Esophagus (tissue), 2 donors: ENCODE measurements around the gene FAM149A. TPM values are rescaled to one million over a fixed set of nuclear protein-coding genes. Genes with fewer than 3 reads are reported as not detected.
A peak's percentile ranks its signal among the peaks of the same experiment; 100 is the strongest.

ENCODE experiments used
- H3K27ac ChIP-seq, 2 donors: one replicate each; pipeline ENCODE4 v1.5.1; 2013; ENCODE audit warnings: low read depth in 2 of 2, mild to moderate bottlenecking in 2 of 2, inconsistent platforms in 1 of 2, low read length in 1 of 2, moderate library complexity in 1 of 2
- H3K27me3 ChIP-seq, 2 donors: one replicate each; pipeline ENCODE4 v1.6.1; 2013; ENCODE audit warnings: low read length in 2 of 2, control low read depth in 1 of 2, mild to moderate bottlenecking in 1 of 2; ENCODE audit not compliant: insufficient read depth in 2 of 2, control insufficient read depth in 1 of 2
- H3K36me3 ChIP-seq, 2 donors: one replicate each; pipeline ENCODE4 v1.6.1; 2013; ENCODE audit warnings: low read length in 1 of 2; ENCODE audit not compliant: control insufficient read depth in 2 of 2, insufficient read depth in 2 of 2
- H3K4me1 ChIP-seq, 2 donors: one replicate each; pipeline ENCODE4 v1.6.1; 2013; ENCODE audit warnings: low read length in 1 of 2; ENCODE audit not compliant: control insufficient read depth in 2 of 2, insufficient read depth in 2 of 2
- H3K4me3 ChIP-seq, 2 donors: one replicate each; pipeline ENCODE4 v1.5.1; 2013; ENCODE audit warnings: low read length in 2 of 2, mild to moderate bottlenecking in 2 of 2, low read depth in 1 of 2, moderate library complexity in 1 of 2
- H3K9me3 ChIP-seq, 2 donors: one replicate each; pipeline ENCODE4 v1.6.1; 2013; ENCODE audit warnings: mild to moderate bottlenecking in 2 of 2, low read depth in 1 of 2, low read length in 1 of 2, moderate library complexity in 1 of 2; ENCODE audit not compliant: control insufficient read depth in 2 of 2, insufficient read depth in 1 of 2
- WGBS, 2 donors: extraction: QIAGEN DNeasy Blood & Tissue Kit; methylation state at CpG; one replicate each; pipeline ENCODE4 v1.1.7; 2013; 5-methylcytosine and 5-hydroxymethylcytosine counted together
- polyA plus RNA-seq, 2 donors: library from polyadenylated mRNA; stranded (reverse); fragments of 200-250 nt; gene quantifications; one replicate each; pipeline ENCODE4 v1.2.3, GENCODE V29; 2013
- donor health status: healthy with polysubstance abuse.
- donor health status: Bipolar disorder and iron deficiency.

The FAM149A gene
- polyA plus RNA-seq, 2 donors, result 3.2 to 6.7 TPM

DNA sequence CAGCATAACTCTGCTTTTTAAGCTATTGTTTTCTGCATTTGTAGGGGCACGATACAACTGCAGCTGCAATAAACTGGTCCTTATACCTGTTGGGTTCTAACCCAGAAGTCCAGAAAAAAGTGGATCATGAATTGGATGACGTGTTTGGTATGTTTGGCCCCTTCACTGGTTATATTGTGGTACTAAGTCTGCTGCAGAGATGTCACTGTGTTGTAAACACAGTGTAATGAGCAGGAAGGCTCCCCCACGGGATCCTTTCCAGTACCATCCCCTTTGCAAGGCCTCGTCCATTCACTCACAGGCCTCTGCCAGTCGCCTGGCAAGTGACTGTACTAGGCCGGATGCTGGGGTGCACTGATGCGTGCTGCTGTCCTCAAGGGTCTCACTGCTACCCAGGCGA is 100.7 kb downstream of the FAM149A start:
- no peaks in the 10 kb centered on the region for H3K27me3 ChIP-seq
- H3K36me3 ChIP-seq, result peaks cover 0 to 4% of the 10 kb centered on the region in 2 donors
- H3K9me3 ChIP-seq, result no peaks in the 10 kb centered on the region
- peaks cover 2 to 3% of the 10 kb centered on the region in 2 donors for H3K4me1 ChIP-seq
- no peak overlapping the region for H3K27ac ChIP-seq
- WGBS, 2 donors, result 77 to 78% methylated on average over 8 of the region's 8 CpGs
- H3K4me3 ChIP-seq, result peak overlapping the region in 1 of 2 donors; percentile 39

DNA sequence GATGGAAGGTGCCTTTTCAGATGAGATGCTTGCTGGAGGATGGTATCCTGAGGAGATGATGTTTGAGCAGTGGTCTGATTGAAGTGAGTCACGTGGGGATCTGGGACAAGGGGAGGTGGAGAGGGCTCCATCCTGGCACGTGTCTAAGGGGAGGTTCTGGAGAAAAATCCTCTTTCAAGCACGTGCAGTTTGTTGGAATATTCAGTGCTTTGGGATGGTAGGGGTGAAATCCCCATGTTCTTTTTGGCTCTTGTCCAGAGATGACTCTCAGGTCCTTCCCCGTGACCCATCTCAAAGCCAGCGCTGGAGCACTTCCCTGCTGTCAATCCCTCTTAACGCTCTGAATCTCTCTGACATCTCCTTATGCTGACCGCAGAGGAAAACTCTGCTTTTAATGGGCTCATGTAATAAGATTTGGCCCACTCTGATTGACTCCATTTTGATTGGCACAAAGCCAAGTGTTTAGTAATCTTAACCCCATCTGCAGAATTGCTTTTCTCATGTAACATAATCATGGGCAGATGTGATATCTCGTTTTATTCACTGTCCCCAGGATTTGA is 112.0 kb downstream of the FAM149A start:
- 56 to 66% methylated on average over 8 of the region's 8 CpGs for WGBS, 2 donors

DNA sequence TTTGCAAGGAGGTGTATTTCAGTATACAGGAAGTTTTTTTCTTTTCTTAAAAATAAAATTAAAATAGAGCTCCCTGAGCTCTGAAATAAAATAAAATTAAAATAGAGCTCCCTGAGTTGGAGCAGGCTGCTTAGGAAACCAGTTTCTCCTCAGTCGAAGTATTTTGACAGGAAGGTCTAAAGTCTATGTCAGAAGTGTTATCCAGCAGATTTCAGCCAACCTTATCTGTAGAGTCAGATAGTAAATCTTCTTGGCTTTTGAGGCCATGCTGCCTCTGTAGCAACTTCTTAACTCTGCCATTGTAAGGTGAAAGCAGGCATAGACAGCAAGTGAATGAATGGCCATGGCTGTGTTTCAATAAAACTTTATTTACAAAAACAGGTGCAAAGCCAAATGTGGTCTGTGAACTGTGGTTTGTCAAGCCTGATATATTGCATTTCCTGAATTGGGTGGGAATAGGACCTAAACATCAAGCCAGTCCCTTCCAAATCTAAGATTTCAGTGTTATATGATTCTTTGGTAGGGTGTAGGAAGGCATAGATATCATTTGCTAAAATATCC is 113.3 kb downstream of the FAM149A start:
- no peaks in the 10 kb centered on the region for H3K9me3 ChIP-seq
- H3K36me3 ChIP-seq, result no peaks in the 10 kb centered on the region
- no peaks in the 10 kb centered on the region for H3K4me1 ChIP-seq
- 56 to 66% methylated on average over 1 of the region's 1 CpG for WGBS, 2 donors
- no peak overlapping the region for H3K27ac ChIP-seq
- H3K27me3 ChIP-seq, result no peaks in the 10 kb centered on the region
- H3K4me3 ChIP-seq, result no peak overlapping the region

More for the DNA sequence above, 112.0 kb downstream of the FAM149A start:
- Histone ChIP-seq H3K36me3 (no peaks in the 10 kb centered on the region), H3K9me3 (no peaks in the 10 kb centered on the region), H3K27me3 (no peaks in the 10 kb centered on the region), H3K27ac (no peak overlapping the region), H3K4me3 (no peak overlapping the region), H3K4me1 (no peaks in the 10 kb centered on the region)

DNA sequence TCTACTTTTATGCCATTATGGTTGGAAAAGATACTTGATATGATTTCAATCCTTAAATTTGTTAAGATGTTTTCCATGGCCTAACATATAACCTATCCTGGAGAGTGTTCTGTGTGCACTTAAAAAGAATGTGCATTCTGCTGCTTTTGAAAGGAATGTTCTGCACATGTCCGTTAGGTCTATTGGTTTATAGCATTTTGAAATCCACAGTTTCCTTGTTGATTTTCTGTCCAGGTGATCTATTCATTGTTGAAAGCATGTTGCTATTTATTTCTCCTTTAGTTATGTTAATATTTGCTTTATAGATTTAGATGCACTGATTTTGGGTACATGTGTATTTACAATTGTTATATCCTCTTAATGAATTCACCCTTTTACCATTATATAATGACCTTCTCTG is 117.1 kb downstream of the FAM149A start:
- Histone ChIP-seq H3K27ac (no peak overlapping the region), H3K4me3 (no peak overlapping the region), H3K4me1 (no peaks in the 10 kb centered on the region), H3K27me3 (no peaks in the 10 kb centered on the region), H3K36me3 (no peaks in the 10 kb centered on the region), H3K9me3 (peaks cover 0 to 4% of the 10 kb centered on the region in 2 donors)
- 72 to 81% methylated on average over 1 of the region's 1 CpG for WGBS, 2 donors

Other genes starting within 250 kb of the FAM149A start
- gene TLR3, start 35.5 kb upstream of the FAM149A start, polyA plus RNA-seq, result 1 to 10 TPM; 2.1 to 3.6 TPM
- gene CYP4V2, start 86.9 kb downstream of the FAM149A start, polyA plus RNA-seq, result 1 to 10 TPM; 4.4 to 6.4 TPM
- under 1 TPM; 0.12 to 0.26 TPM for gene KLKB1, start 122.8 kb downstream of the FAM149A start, polyA plus RNA-seq
- not detected for gene F11, start 161.5 kb downstream of the FAM149A start, polyA plus RNA-seq